CD1c-positive myeloid dendritic cell (primary cell): ENCODE results near the gene KDM7A.

Experiments
- DNase-seq: peaks from one replicate; pipeline ENCODE4 v3.0.0-alpha.2; 2016; ENCODE audit errors: extremely low spot score

Gene KDM7A

DNA sequence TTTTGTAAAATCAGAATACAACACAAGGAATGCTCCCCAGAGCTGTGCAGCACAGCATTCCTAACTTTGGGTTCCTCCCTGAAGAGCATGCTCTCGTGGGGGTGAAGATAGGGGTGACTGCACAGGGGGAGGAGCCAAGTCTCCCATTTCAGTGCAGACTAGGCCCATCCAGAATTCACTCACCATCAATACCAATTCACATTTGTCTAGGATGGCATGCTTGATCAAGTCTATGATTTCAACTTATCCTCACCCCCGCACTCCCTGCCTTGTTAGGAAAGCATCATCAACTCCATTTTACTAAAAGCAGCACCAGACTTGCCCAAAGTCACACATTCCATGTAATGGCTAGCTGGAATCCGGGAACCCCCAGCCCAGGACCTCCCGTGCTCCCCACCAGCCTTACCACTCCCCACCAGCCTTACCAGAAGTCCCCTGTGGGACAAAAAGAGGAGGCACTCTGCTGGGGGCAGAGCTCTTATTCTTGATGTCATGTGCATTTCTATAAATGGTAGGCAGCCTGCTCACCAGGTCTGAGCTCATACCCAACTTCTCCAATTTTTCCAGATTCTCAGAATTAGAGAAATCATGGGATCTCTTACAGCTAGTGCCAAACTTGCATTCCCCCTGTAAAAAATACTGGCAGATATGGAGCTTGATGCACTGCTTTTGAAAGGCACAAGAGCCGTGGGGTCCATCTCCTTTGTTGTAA, 120.2 kb downstream of the KDM7A start:
- peak; percentile 77 for DNase-seq

DNA sequence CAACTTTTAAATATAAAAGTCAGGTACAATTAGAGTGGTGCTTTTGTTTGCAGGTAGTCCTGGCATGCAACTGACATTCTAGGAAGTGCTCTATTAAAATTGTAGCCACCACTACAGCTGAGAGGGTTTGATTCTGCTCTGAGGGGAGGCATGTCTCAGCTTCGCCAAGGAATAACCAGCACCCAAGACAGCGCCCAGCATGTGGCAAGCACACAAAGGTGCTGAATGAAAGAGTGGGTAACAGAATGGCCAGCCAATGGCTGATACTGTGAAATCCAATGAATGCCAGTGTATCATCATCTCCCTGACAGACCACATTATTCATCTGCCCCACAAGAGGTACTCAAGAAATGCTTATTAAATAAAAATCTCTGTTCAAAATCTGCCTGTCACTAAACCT, 121.0 kb downstream of the KDM7A start:
- DNase-seq, result no peak

- no peak for DNase-seq
Observed at GRCh38 chr7:140054751-140055150, 122.0 kb downstream of the KDM7A start.

DNA sequence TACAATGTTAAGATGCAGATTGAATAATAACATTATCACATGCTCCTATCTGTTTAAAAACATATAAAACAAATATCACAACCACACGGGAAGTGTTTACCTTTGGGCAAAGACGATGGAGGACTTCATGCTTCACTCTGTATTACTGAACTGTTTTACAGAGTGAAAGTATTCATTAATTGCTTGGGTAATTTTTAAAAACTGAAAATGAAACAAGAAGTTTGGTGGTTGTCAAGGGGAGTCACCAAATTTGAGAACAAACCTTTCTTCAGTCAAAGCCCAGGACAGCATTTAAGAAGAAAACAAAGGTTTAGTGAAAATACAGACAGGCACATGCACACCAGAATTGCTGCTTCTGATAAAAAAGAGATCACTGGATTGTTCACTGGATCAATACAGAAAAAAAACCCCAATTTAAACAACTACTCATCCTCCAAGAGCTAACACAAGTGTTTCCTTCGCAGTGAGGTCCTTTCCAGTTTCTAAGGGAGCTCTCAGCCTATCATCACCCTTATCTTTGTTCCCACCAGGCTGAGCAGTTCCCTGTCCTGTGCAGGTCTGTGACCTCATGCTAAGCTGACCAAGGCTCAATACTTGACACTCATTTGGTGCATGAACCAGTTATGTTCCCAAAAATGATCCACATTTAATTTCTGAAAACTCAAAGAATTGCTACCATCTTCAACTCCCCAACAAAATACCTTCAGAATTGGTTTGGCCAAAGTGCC, 122.8 kb downstream of the KDM7A start:
- DNase-seq, result no peak

GRCh38 chr7:140051820-140052219, 125.0 kb downstream of the KDM7A start:
- DNase-seq, result peak; percentile 62

DNA sequence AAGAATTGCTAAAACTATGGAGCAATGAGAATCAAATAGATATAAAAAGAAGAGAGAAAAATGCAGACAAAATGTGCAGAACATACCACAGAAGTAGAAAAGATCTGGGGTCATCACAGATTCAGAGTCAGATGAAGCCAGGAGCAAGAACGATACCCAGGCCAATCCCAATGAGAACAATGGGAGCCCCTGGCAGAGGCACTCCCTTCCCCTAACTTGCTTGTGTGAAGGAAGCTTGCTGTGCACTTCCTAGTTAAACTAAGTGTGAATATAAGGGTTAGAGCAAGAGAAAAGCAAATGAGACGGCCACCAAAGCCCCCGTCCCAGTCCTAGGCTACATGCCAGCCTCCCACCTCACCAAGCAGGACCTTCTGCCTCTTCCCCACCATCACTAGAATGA, 126.7 kb downstream of the KDM7A start:
- DNase-seq, result no peak

DNA sequence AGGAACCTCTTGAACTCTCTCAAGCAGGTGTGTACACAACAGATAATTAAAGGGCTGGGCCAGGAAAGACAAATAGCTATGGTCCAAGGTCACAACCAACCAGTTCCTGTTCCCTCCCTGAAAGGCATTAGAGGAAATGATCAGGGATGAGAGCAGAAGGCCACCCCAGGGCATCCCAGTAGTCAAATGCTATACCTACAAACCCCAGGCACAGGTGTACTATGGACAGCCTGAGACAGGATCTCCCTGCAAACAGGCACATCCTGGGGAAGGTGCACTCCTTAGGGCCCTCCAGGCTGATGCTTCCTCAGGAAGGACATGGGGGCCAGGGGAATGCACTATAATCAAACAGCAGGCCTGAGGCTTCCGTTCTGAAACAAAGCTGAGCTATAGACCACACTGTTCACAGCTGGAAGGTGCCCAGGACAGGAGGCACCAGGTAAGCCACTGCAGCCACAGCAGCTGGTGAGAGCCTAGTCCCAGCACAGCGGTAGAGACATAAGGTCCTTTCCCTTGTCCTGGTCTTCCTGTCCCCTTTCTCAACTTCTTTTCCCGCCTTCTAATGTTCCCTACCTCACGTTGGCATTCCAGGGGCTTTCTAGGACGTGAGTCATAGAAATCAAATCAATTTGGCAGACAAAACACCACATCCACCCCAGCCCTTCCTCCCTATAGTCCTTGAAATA, 127.3 kb downstream of the KDM7A start:
- no peak for DNase-seq

GRCh38 chr7:140048989-140049338, 127.8 kb downstream of the KDM7A start:
- no peak for DNase-seq

DNA sequence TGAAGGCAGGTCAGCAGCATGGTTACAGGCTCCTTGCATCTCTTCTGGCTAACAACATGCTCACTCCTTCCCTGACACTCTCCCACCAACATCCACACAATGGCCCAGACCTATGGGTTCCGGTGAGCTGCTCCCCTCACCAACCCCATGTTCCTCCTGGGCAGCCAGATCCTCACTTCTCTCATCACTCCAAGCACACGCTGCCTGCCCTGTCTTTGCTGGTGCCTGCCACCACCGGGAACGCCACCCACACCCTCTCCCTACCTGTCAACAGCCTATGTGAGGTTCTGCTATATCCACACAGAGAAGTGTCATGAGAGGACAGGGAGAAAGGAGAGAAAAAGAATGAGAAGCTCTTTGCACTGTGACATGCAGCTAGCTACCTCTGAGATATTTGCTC, 128.6 kb downstream of the KDM7A start:
- DNase-seq, result no peak

DNA sequence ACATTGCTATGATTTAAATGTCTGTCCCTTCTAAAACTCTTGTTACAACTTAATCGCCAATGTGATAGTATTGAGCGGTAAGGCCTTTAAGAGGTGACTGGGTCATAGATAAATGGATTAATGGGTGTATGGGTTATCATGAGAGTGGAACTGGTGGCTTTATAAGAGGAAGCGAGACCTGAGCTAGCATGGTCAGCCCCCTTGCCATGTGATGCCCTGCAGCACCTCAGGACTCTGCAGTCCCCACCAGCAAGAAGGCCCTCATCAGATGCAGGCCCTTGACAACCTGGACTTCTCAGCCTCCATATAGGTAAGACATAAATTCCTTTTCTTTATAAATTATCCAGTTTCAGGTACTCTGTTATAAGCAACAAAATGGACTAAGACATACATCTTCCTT, 129.6 kb downstream of the KDM7A start:
- DNase-seq, result no peak

DNA sequence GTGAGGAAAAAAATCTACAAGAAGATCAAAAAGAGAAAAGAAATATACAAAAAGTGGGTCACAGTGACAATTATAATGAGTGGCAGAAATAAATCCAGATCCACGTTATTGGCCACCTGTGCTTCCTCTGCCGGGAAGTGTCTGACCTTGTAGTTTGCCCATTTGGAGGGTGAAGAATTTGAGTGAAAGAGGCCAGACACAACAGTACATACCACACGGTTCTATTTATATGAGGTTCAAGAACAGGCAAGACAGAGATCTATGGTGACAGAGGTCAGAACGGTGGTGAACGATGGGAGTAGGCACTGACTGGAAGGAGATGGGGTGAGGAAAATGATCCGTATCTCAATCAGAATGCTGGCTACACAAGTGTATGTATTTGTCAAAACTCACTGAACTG, 131.1 kb downstream of the KDM7A start:
- no peak for DNase-seq

DNA sequence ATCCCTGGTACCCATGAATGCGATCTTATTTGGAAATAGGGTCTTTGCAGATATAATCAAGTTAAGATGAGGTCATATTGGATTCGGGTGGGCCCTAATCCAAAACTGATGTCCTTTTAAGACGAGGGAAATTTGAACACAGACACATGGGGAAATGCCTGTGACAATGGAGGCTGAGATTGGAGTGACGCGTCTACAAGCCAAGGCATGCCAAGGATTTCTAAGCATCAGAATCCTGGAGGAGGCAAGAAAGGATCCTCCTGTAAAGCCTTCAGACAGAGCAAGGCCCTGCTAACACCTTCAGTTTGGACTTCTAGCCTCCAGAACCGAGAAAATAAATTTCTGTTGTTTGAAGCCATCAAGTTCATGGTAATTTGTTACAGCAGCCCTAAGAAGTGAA, 132.5 kb downstream of the KDM7A start:
- DNase-seq, result no peak

DNA sequence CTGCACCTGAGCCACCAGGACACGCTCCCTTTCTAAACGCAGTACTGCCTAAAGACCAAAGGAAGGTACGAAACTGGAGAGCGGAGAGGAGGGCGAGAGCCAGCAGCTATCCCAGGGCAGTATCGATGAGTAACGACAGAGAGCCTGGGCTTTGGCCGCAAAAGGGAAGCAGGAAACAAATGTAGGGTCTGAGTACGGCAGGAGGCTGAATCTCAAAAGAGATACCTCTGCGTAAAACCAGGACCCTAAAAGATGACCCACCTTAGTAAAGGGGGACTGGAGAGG, 134.5 kb downstream of the KDM7A start:
- DNase-seq, result no peak

DNA sequence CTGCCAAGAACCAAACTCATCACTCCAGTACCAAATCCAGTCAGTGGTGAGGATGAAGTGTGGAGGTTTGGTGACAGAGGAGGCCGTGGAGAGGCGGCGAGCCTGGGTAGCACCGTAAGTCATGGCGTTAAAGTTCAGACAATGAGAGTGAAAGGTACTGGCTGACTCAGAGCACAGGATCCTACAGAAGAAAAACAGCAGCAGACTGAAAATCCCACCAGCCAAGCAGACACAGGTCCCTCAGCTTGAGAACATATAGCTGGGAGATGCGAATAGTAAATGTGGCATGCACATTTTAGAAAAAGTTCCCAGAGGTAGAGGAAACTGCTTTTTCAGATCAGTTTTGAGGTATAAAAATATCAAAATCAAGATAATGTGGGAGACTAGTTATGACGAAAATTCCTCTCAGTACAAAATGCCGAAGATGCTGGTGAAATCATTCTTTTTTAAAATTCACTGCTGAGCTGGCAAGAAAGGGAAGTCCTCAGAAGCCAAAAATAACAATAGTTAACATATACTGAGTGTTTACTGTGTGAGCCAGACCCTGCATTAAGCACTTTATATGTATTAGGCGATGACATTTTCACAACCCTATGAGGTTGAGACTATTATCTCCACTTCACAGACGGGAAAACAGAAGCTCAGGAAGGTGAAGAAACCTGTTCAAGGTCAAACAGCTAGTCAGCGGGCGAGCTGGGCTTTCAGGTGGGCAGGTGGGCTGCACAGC, 135.0 kb downstream of the KDM7A start:
- no peak for DNase-seq

- DNase-seq, result no peak
Observed at GRCh38 chr7:140039896-140040295, 136.9 kb downstream of the KDM7A start.

DNA sequence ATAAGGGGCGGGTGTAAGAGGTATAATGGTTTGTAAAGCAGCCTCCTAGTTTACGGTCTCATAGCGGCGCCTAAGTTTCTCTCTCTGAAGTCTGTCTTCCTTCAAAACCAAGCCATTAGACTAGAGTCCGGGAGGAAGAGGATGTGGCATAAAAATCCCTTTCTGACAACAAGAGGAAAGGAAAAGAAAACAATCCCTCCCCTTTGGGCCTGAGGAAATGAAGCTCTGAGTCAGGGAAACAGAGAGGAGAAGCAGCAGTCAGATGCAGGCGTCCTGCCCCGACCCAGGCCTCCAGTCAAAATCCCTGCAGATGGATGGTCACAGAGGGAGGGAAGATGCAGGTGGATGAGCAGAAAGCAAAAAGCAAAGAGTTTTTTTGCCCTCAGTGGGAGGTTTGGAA, 137.7 kb downstream of the KDM7A start:
- no peak for DNase-seq

GRCh38 chr7:140036224-140036962, 140.4 kb downstream of the KDM7A start:
- DNase-seq, result peak; percentile 48

GRCh38 chr7:140035400-140036223, 141.2 kb downstream of the KDM7A start:
- no peak for DNase-seq
